HG03135 (cell line): ENCODE measurements around the gene DCHS1.

ENCODE experiments used
- ATAC-seq: cut with Tn5 transposase; IDR thresholded peaks from one replicate; pipeline ENCODE4 v1.9.1; 2021; ENCODE audit warnings: mild to moderate bottlenecking, moderate library complexity; ENCODE audit not compliant: unreplicated experiment

DCHS1 gene

GRCh38 chr11:6629892-6630631, 25.5 kb downstream of the DCHS1 start:
- ATAC-seq: no peak

GRCh38 chr11:6629573-6629891, 26.1 kb downstream of the DCHS1 start:
- ATAC-seq: no peak

GRCh38 chr11:6628526-6628925, 27.1 kb downstream of the DCHS1 start:
- ATAC-seq: no peak

GRCh38 chr11:6627762-6628241, 27.8 kb downstream of the DCHS1 start:
- ATAC-seq: peak; percentile 80

DNA sequence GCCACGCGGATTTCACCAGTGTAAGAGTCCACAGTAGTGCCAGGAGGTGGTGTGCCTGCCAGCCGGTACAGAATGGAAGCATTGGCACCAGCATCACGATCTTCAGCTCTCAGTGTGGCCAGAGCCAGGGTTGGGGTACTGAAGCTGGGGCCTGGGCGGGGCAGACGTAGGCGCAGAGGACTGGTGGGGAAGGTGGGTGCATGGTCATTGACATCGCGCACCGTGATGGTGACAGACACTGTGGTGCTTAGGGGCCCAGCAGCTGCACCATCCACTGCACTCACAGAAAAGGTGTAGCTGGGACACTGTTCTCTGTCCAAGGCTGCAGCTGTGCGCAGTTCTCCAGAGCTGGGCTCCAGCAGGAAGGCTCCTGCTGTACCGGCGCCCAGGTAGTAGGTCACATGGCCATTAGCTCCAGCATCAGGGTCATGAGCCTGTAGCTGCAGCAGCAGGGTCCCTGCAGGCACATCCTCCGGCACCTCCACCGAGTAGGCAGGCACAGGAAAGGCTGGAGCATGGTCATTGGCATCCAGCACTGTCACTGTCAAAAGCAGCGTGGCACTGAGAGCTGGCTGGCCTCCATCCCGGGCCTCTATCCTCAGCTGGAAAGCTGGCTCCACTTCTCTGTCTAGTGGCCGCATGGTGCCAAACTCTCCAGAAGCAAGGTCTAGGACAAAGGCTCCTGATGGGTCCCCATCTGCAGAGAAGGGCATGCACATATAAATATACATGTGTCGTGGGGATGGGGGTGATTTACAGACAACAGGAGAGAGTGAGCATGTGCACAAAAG, 28.4 kb downstream of the DCHS1 start:
- ATAC-seq: no peak

DNA sequence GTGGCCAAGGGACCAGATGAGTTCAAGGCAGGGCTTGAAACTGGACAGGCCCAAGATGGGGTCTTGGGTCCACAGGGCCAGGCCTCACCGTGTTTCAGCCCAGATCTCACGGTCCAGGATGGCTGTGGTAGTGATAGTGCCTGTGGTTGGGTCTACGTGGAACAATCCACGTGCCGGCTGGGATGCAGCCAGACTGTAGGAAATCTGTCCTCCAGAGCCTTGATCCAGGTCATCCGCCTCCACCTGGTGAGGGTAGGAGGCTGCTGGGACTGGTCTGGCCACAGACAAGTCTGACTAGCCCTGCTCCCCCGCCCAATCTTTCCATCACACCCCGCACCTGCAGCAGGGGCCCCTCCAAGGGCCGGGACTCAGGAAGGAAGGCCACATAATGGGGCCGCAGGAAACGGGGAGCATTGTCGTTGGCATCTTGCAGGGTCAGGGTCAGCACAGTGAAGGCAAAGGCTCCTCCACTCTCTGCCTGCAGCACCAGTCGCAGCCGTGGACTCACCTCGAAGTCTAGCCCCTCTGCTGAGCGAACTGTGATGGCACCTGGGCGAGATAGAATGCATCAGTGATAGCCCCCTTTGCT, 29.7 kb downstream of the DCHS1 start:
- no peak for ATAC-seq

- ATAC-seq: no peak
These were observed 30.3 kb downstream of the DCHS1 start for GRCh38 chr11:6625156-6625831.

DNA sequence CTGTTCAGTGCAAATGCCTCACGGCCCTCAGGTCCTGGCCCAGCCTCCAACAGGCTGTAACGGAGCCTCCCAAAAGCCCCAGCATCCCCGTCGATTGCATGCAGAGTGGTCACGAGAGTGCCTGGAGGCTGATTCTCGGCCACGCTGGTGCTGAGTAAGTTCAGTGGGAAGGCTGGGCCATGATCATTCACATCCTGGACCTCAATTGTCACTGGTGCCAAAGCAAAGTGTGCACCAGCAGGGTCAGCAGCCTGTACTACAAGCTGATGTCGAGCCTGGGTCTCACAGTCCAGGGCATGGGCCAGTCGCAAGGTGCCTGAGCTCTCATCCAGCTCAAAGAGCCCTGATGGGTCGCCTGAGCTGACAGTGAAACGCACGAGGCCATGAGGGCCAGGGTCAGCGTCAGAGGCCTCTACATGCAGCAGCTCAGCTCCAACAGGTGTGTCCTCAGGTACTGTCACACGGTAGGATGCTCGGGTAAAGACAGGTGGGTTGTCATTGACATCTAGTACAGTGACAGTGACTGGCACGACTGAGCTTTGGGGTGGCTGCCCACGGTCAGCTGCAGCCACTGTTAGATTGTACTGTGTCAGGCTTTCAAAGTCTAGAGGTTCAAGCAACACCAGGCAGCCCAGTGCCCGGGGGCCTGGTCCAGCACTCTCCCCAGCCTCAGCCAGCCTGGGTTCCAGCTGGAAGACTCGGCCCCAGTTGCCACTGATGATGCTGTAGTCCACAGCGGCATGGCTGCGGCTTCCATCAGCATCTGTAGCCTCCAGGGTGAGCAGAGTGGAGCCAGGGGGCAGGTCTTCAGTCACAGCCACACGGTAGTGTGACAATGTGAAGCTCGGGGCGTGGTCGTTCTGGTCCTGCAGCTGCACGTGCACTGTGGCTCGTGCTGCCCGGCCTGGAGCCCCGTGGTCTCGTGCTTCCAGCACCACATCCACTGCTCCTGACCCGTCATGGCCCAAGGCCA, 31.9 kb downstream of the DCHS1 start:
- ATAC-seq: no peak

GRCh38 chr11:6622261-6623171, 33.1 kb downstream of the DCHS1 start:
- ATAC-seq: no peak

- no peak for ATAC-seq
These were observed 33.8 kb downstream of the DCHS1 start for GRCh38 chr11:6621711-6622211.

DNA sequence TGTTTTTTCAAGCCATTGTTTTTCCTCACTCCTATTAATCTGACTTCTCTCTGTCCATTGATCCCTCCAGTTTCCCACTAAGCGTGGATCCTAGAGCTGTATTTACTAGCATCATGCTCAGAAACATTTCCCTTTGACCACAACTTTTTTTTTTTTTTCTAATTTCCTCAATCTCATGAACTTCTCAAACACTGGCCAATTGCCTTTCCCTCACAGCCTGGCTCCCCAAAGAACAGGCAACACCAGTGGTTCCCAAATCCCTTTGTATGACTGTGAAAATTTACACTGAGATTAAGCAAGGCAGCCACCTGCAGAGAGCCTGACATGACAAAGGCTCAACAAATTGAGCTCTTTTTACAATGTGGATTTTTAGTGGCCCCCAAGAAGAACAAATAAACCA, 35.0 kb downstream of the DCHS1 start:
- no peak for ATAC-seq

GRCh38 chr11:6619004-6619745, 36.4 kb downstream of the DCHS1 start, which contains the start of gene TPP1:
Gene TPP1, minus strand, starts transcription at chr11:6619422. Its CDS starts 22 bp downstream, at chr11:6619400.
- peak; percentile 96 for ATAC-seq

- peak; percentile 20 for ATAC-seq
These were observed 37.2 kb downstream of the DCHS1 start for GRCh38 chr11:6618117-6619003.

DNA sequence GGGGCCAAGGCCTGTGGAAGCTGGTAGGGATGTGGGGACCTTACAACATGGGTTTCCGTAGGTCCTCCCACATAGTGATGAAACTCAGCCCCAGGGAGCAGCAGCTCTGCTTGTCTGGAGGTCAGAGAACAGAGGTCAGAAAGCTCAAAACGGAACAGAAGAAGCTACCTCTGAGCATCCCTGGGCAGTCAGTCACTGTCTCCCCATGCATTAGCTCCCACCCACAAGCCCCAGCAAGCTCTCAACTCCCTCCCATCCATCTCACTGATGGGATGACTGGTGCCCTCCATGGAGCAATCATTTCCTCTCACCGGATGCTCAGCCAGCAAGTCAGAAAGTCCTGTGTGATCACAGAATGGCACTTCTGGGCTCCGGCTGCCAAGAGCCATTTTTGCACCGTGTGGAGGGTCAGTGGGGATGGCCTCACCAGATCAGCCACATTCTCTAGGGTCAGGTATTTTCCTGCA, 38.3 kb downstream of the DCHS1 start:
- ATAC-seq: no peak

DNA sequence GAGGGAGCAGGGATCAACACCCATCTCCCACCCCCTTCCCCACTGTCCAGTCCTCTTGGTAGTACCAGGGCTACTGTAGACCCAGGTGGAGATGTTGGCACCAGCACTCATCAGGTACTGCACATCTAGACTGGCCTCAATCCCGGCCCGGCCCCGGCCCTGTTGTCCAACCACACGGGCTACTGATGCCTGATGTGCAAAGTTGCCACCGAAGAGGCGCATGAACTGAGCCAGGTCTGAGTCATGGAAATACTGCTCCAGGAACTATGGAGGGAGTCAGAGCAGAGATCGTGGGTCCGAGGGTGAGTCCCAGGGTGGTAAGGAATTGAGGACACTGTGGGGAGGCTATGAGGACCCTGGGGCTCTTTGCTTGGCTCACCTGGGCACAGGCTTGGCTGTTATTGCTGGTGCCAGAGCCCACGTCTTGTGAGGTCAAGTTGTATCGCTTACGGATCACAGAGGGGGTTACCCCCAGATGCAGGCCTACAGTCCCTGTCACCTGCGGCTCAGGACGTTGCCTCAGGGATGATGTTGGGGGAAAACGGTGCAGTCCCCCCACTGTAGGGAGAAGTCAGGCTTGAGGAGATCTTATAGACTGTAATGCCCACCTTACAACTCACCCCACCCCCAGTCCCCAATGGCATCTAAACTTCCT, 38.9 kb downstream of the DCHS1 start:
- no peak for ATAC-seq

GRCh38 chr11:6615882-6616585, 39.6 kb downstream of the DCHS1 start:
- no peak for ATAC-seq
